HG03175 (cell line): ENCODE results near the gene KRTAP3-1.
"Not testable (repeated sequence)": the region's sequence is repeated elsewhere in the genome, so short reads cannot be mapped to it uniquely, and the experiment has no call there.

Experiments used
- ATAC-seq: cut with Tn5 transposase; IDR thresholded peaks from one replicate; pipeline ENCODE4 v1.9.1; 2021; ENCODE audit warnings: mild to moderate bottlenecking, moderate library complexity; ENCODE audit not compliant: unreplicated experiment

Gene KRTAP3-1

GRCh38 chr17:41016578-41017215 lies 7.8 kb upstream of the KRTAP3-1 start:
- no peak for ATAC-seq

GRCh38 chr17:41015454-41015853 lies 6.5 kb upstream of the KRTAP3-1 start:
- ATAC-seq = no peak

GRCh38 chr17:41013606-41014005 lies 4.7 kb upstream of the KRTAP3-1 start:
- no peak for ATAC-seq

- no peak for ATAC-seq
Observed at GRCh38 chr17:41013181-41013580, 4.3 kb upstream of the KRTAP3-1 start.

GRCh38 chr17:41012326-41013120 lies 3.6 kb upstream of the KRTAP3-1 start:
- ATAC-seq = no peak

- ATAC-seq = no peak
Observed at GRCh38 chr17:41010441-41010840, 1.5 kb upstream of the KRTAP3-1 start.

- ATAC-seq = no peak
Observed at GRCh38 chr17:41009936-41010335, 1.0 kb upstream of the KRTAP3-1 start.

GRCh38 chr17:41009301-41009760 lies 403 bp upstream of the KRTAP3-1 start:
- ATAC-seq = no peak

- no peak for ATAC-seq
Observed at GRCh38 chr17:41004397-41004796, 4.5 kb downstream of the KRTAP3-1 start.

- no peak for ATAC-seq
Observed at GRCh38 chr17:41003926-41004325, 5.0 kb downstream of the KRTAP3-1 start.

- ATAC-seq = no peak
Observed at GRCh38 chr17:41002814-41003213, 6.1 kb downstream of the KRTAP3-1 start.

- ATAC-seq = no peak
Observed at GRCh38 chr17:41001795-41002194, 7.1 kb downstream of the KRTAP3-1 start.

- not testable (repeated sequence) for ATAC-seq
Observed at GRCh38 chr17:40999563-40999962, 9.4 kb downstream of the KRTAP3-1 start, which contains the start of gene KRTAP3-2. KRTAP3-2 (minus strand) TSS chr17:40999906; CDS start chr17:40999853, 53 bp downstream.

GRCh38 chr17:40997361-40997760 lies 11.6 kb downstream of the KRTAP3-1 start:
- no peak for ATAC-seq

- no peak for ATAC-seq
Observed at GRCh38 chr17:40996829-40997228, 12.1 kb downstream of the KRTAP3-1 start.

GRCh38 chr17:40995116-40995515 lies 13.8 kb downstream of the KRTAP3-1 start:
- ATAC-seq = no peak

- no peak for ATAC-seq
Observed at GRCh38 chr17:40993839-40994238, 15.1 kb downstream of the KRTAP3-1 start, which contains the start of gene KRTAP3-3. KRTAP3-3 (minus strand) TSS chr17:40994164; CDS start chr17:40994097, 67 bp downstream.

GRCh38 chr17:40993084-40993483 lies 15.8 kb downstream of the KRTAP3-1 start:
- no peak for ATAC-seq

- no peak for ATAC-seq
Observed at GRCh38 chr17:40992666-40993065, 16.3 kb downstream of the KRTAP3-1 start.

GRCh38 chr17:40986920-40987319 lies 22.0 kb downstream of the KRTAP3-1 start:
- no peak for ATAC-seq

- no peak for ATAC-seq
Observed at GRCh38 chr17:40984226-40984625, 24.7 kb downstream of the KRTAP3-1 start, which contains the start of gene KRT40. KRT40 (minus strand) TSS chr17:40984326; CDS start chr17:40984273, 53 bp downstream.

- ATAC-seq = no peak
Observed at GRCh38 chr17:40981115-40981514, 27.8 kb downstream of the KRTAP3-1 start.
